Measurements from ENCODE around the gene CLMN.

Gene CLMN

DNA sequence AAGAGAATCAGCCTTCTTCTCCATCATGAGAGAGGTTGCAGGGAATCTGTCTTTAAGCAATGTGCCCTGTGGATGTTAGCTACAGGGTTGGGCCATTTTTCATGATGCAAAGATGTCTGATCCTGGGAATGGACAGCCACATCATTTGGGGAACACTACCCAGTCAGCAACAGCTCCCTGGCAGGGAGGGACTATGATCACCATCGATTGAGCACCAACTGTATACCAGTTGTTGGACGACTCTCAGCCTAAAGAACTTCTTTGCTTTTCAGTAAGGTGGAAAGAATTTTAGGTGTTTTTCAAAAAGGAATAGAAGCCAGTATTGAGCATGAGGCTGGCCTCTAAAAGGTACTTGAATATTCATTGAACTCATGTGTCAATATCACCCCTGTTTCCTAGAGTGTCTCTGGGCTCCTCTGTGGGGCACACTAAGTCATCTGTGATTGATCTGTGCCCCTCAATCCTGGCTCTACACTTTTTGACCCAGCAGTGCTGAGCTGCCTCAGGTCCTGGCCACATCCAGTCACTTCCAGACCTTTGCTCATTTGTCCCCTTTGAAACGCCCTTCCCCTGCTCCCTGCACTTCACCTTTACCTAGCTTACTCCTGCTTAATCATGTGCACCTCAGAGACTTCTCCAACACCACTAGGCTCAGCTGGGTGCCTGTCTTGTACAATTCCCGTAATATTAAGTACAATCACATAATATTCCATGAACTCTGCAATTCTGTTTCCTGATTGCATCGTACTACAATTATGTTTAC is 2.2 kb upstream of the CLMN start:
- DNase-seq (ENCODE audit: low read depth) = no peak

DNA sequence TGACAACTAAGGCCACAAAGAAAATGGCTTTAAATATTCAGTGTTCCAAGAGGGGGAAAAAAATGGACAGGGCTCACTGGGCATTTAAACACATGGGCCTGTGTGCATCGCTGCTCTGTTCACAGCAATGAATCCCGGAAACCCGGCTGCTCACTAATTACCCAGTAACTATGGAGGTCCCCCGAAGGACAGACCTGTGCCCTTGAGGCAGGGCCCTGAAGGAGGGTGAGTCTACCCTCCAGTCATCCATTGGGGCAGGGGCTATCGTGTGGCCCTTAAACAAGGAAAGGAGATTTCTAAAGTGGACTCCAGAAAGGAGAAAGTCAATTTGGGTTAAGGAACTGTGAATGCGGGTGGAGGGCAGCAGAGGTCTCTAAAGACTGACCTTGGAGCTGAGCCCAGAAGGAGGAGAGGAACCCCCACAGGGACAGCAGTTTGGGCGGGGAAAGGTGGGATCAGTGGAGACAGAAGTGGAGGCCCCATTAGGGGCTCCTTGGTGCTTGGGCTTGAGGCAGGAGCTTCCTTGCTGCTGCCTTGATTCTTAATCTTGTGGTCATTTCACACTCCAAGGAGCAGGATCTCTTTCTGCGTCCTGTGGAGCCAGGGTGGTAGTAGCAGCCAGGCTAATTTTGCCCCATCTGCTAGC is 1.4 kb upstream of the CLMN start:
- DNase-seq (ENCODE audit: low read depth) = no peak

DNA sequence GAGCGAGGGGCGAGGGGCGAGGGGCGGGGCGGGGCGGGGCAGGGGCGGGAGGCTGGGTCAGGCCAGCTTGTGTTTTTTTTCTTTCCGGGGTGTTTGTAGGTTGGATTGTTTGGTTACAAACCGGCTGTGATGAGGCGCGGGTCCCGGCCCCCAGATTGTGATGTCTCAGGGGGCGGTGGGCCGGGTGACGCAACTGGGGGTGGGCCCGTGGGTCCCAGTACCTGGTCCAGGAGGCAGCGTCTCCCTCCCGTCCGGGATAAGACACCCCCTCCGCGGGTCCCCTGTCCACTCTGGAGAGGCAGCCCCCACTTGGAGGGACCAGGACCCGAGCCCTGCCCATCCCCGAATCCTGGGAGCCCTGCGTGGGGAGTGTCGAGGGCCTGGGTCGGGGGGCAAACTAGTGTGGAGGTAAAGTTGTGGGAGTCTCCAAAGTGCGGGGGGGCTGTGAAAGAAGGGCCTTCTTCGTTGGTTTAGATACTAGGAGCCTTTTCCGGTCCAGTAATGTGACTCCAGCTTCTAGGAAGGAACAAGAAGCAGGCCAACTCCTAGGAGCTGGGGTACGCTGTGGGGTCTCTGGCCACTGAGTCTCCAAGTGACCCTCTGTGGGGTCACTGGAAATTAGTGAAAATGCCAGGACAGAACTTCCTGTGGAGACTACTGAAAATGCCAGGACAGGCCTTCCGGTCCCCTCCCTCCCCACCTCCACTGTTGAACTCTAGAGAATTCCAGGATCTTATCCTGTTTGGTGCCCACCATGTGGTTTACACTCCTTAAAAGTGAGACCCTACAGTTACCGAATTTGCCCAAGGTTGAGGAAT is 579 bp upstream of the CLMN start:
- no peak for DNase-seq (ENCODE audit: low read depth)

DNA sequence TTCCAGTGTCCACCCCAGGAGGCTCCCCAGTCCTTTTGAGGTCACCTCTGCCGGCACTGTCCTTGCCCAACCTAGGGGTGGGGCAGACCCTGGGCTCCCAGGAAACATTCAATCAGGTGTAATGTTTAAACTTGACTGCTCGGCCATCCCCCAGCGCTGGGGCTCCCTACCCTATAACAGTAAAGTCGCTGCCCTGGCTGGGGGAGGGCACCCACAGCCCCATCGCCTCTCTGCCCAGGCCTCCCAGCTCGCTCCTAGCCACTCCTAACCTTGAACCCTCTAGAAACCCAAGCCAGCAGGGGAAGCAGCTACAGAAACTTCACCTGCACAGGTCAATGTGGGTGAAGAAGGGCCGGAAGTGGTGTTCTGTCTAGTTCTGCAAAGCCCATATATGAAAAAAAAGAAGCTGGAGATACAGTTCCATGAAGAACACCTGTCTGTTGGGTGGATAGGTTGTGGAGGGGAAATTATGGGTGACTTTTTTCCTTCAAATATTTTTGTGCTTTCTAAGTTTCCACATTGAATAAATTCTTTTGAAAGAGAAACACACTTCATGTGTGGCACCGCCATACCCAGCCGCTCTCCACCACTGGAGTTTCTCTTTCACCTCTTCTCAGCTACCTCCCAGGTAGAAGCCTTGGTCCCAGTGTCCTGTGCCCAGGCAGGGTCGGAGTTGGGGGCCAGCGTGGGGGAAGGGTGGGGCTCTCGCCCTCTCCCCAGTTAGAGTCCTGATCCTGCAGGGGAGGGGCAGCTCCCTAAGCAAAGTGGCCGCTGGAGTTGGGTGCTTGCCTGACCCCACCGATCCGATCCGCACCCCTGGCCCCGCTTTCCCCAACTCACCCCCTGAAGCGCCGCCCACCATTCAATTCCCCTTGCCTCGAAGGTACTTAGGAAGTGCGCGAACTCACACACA is 1.1 kb downstream of the CLMN start:
- no peak for DNase-seq (ENCODE audit: low read depth)

DNA sequence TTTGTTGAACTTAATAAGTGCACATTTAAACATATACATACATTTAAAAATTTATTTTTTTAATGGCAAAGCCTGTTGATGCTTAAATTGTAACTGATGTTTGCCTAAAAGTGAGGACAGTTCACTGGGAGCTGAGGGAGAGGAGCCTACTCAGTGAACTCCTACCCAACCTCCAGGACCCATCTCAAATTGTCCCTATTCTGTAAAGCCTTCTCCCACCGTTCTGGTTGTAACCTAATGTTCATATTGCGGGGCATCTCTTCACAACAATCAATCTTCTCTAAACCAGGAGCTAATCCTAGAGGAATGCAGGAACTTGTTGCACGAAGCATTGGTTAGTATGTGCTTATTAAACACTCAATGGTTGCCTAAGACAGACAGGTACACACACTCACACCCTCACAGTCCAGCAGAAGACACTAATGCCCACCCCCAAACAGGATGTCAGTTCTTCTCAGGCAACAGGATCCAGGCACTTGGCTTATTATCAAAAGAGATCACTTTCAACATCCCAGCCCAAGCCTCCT is 1.8 kb downstream of the CLMN start:
- no peak for DNase-seq (ENCODE audit: low read depth)

DNA sequence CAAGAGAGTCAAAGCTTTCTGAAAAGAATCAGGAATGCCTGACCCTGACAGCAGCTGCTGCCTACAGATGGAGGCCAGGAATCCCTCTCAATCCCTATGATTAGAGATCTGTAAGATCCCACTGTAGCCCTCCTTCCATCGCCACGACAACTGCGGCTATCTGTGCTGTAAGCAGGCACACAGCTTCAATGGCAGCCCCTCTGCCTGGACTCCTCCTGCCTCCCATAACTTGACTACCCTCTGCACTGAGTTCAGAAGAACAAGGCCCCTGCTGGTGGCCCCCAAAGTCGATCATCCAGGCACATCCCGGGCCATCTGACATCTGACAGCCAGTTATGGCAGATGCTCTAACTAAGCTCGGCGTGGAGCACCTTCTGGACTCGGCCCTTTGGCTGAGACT is 2.9 kb downstream of the CLMN start:
- no peak for DNase-seq (ENCODE audit: low read depth)

DNA sequence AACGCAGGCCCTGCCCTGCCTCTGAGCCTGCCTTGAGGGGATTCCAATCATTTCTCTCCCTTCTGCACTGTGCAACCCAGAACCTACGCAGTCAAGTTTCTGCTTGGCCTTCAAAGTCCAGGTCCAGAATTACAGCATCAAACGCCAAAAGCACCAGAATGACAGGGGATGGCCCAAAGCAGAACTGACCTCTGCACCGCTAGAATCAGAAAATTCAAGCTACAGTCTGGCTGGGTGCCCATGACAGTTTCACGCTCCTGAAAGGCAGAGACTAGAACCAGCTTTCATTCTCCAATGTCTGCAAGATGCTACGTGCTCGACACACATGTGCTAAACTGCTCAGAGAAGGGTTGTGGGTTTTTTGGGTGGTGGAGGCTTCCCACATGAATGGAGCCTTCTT is 4.1 kb downstream of the CLMN start:
- DNase-seq (ENCODE audit: low read depth) = no peak

DNA sequence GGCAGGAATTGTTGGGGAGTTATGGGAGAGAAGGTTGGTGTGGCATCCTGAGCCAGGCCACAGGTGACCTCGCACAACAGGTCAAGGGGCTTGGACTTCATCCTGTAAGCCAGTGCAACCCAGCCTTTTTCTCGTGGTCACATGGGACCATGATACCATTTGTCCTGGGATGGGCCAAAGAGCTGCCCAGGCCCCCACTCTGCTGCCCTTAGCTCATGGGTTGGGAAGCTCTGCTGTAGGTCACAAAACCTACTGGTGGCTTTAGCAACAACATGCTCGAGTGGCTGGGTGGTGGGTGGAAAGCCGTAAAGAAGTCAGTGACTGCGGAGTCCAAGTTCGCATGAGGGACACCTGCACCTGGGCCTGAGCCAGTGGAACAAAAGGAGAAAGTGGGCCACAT is 4.6 kb downstream of the CLMN start:
- DNase-seq (ENCODE audit: low read depth) = no peak

DNA sequence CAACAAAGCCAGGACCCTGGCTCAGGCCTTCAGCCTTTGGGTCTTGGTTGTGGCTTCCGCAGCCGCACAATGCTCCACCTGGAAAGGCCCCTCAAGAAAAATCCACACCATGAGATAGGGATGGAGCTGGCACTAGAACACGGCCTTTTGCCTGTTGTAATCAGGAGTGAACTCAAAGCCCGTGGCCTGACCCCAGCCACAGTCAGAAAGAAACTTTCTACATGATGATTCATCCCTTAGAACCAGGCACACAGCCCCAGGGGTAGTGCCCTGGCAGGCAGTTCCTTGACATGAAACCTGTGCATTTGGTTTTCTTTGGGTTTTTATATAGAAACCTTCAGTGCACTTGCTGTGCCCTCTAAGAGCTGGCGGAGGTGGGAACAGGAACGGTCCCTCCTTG is 5.1 kb downstream of the CLMN start:
- no peak for DNase-seq (ENCODE audit: low read depth)

DNA sequence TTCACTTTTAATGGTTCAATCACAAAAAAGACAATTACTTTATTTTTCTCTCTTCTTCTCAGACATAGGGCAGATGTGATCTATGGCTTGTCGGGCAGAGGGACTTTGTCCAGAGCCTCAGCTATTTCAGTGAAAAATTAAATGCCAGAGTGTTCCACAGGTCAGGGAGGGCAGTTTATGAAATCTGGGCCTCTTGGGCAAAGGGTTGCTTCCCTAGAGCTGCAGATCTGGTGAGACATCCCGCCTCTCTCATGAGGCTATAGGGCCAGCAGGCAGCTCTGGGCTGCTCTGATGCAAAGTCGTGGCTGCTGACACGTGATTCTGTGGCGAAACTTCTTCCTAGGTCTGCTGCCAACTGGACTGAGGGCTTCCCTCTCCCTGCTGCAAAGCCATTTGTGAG is 6.0 kb downstream of the CLMN start:
- DNase-seq (ENCODE audit: low read depth) = no peak

DNA sequence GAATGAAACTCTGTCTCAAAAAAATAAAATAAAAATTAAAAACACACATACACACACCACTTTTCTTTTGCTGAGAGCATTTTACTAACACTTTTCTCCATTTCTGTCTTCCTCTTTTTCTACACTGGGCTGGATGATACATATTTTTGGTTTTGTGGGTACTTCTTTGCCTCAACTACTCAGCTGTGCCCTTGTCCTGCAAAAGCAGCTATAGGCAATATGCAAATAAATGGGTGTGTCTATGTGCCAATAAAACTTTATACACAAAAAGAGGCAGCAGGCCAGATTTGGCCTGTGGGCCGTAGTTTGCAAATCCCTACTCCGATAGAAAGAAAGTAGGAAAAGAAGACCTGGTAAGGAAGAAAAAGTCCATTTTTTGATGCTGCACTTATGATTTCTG is 6.5 kb downstream of the CLMN start:
- no peak for DNase-seq (ENCODE audit: low read depth)

DNA sequence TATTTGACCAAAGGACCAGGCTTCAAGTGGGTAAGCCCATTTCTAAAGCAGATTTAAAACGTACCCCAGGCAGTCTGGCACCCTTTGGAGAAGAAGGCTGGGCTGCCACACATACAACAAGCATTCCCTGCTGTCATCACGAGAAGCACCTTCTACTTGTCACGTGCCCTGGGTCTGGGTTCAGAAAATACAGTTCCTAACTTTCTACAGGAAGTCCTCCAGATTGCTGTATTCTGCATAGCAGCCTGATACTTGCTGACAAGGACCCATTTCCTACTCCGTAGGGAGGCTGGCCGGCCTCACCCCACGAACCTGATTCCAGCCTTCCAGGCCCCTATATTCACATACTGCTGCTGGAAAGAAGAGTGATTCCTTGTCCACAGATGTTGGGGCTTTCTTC is 7.4 kb downstream of the CLMN start:
- DNase-seq (ENCODE audit: low read depth) = no peak

DNA sequence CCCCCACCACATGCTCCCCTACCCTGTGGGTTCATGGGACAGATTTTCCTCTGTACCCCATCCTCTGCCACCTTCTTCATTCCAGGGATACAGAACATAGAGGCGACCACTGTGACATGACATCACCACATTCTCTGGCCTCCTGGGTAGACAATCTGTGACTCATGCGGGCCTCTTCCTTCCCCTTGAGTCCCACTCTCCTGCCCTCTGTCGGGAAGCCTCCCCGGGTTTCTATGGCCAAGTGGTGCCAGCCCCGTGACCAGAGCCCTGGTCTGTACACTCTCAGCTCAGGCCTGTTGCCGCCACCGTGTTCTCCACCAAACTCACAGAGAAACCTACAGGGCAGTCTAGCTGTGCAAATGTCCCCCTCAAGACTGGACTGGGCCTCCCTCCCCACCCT is 8.0 kb downstream of the CLMN start:
- DNase-seq (ENCODE audit: low read depth) = no peak

DNA sequence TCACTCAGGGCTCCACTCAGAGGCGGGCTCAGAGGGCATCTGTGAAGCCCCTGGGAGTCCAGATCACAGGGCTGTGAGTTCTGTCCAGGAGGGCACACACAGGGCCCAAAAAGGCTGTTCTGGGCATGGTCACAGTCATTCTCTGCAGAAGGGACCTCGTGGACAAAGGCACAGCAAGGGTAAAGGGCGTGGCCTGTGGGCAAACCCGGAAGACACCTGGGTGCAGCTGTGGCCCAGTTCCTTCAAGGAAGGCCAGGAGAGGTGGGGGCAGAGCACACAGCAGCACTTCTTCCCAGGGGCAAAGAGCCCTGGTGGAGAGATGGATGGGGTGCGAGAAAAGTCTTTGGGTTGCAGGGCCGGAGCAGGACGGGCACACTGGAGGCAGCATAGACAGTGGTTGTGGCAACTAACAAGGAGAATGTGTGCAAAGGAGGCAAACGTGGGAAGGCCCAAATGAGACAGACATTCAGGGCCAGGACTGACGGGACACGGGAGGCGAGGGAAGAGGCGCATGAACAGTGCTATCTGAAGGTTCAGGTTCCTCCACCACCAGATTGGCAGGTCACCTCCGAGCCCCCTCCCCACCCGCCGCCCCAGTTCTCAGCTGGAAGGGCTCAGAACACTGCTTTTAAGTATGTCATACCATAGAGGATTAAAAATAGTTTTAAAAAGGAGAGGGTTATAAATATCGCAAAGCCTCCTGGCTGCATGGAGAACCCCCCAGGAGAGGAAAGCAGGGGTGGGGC is 8.9 kb downstream of the CLMN start:
- DNase-seq (ENCODE audit: low read depth) = no peak

DNA sequence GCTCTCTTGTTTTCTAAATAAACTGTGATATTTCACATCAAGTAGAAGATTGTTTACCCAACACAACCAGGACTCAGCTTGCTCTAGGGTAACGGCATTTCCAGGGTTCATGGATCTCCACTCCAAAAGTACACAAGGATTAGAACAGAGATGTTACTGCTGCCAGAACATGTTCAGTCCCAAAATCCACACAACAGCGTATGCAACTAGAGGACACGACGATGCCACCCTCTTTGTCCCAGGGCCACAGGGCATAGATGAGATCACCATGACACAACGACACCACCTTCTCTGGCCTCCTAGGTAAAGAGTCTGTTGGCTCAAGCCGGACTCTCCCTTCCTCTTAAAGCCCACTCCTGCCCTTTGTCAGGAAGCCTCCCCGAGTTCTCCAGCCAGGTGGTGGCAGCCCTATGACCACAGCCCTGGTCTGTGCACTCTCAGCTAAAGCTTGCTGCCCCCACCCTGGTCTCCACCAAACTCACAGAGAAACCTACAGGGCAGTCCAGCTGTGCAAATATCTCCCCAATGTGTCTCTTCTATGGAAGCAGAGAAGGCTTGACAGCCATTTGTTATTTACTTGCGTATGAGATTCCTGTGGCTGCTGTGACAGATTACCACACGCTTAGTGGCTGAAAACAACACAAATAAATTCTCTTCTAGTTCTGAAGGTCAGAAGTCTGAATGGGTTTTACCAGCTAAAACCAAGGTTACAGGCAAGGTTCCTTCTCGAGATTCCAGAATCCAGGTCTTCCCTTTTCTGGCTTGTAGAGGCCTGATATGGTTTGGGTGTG is 10.3 kb downstream of the CLMN start:
- DNase-seq (ENCODE audit: low read depth) = no peak

DNA sequence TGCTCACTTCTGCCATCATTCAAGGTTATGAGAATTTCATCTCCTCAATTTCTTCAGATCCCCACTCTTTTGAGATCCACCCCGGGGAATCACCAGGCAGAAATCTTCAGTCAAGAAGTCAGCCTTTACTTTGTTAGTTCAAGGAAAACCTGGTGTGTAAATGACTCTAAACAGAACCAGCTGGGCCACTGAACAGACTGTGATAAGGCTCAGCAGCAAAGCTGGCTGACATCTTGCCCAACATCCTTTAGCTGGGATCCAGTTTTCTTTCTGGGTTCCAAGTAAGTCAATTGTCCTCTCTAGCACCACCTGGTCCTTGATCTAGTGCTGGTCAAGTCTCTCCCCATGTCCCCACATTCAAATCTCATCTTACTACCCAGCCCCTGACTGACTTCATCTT is 11.6 kb downstream of the CLMN start:
- no peak for DNase-seq (ENCODE audit: low read depth)

DNA sequence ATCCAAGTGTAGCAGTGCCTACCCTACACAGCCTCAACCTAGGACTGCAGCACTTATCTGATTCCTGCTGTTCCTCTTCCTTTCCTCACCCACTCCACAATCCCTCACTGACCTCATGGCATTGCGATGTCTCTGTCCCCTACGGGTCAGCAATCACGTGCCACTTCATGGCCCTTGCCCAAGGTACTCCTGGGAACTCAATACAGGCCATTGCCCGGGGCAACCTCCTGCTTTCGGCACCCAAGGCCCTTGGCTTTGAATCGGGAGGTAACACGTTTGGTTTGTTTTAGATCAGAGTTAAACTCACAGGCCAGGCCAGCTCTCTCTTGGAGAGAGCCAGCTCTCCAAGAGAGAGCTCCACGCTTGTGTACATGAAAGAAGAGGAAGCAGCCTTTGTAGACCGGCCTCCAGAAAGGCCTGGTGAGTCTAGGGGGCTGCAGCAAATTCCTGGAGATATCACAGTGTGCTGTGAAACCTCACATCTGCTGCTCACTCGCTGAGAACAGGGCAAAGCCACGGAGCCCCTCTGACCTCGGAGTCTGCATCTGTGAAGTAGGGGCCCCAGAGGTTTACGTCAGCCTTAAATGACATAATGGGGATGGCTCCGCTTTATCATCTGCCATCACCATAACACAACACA is 12.2 kb downstream of the CLMN start:
- DNase-seq (ENCODE audit: low read depth) = no peak

DNA sequence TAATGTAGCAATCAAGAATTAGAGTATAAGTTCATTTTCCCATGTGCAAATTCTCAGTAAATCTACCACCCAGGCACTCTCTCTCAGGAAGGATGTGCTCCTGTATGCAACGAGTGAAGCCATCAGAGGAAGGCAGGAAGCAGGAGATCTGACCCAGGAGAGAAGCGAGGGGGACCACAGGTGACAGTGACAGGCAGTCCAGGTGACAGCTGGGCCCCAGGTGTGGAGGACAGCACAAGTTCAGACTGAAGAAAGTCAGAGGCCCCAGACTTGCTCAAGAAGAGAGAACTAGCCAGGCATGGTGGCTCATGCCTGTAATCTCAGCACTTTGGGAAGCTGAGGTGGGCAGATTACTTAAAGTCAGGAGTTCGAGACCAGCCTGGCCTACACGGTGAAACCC is 13.8 kb downstream of the CLMN start:
- no peak for DNase-seq (ENCODE audit: low read depth)

DNA sequence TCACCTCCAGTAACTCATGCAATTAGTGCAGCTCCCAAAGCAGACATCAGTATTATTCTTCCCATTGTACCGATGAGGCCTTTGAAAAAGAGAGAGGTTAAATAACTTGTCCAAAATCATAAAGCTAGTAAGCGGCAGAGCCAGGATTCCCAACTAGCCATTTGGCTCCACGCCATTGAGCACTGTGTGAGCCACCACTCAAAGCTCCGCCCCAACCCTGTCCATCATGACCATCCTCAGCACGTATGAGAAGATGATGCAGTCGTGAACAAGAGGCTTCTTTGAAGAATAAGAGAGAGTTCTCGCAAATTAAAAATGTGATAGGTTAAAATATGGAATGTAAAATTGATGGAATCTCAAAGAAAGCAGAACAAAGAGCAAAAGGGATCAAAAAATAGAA is 14.6 kb downstream of the CLMN start:
- no peak for DNase-seq (ENCODE audit: low read depth)

DNA sequence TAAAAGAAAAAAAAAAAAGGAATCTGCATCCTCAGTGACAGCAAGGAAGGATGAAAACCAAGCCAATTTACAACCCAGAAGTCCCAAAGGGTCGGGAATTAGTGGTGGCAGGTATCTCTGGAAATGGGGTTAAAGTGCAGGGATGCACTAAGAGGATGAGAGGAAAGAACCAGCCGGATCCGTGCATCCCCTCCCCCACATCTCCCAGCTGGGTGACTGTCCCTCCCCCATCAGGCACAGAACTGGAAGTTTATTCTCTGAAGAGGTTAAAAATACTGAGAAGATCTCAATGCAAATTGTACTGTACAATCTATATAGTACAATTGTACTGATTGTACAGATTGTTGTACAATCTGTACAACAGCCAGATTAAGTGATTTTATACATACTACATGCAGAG is 15.4 kb downstream of the CLMN start:
- no peak for DNase-seq (ENCODE audit: low read depth)
